ENCODE measurements around the gene DUSP3. TPM values are rescaled to one million over a fixed set of nuclear protein-coding genes. Genes with fewer than 3 reads are reported as not detected.

The DUSP3 gene
- total RNA-seq, 2 experiments from 2014 or later: 24.7 to 26.3 TPM

GRCh38 chr17:43791589-43791988, 12.8 kb upstream of the DUSP3 start:
- DNase-seq (no peak), ATAC-seq (peak; percentile 30)
- Mint-ChIP-seq H3K27me3 (peaks cover 20% of the 10 kb centered on the region), H3K9me3 (no peaks in the 10 kb centered on the region), H3K4me1 (ENCODE audit: low read depth) (peaks cover 4% of the 10 kb centered on the region), H3K27ac (no peak overlapping the region), H3K4me3 (no peak overlapping the region), H3K36me3 (ENCODE audit: low read depth) (no peaks in the 10 kb centered on the region)
- POLR2A ChIA-PET: no interaction called here
- no peak for TF ChIP-seq CTCF (IDR thresholded peaks at IDR 0.05)
- intact Hi-C loops (cut with micrococcal nuclease): no loop called here
- CTCF ChIA-PET: no interaction called here

GRCh38 chr17:43790311-43790940, 11.6 kb upstream of the DUSP3 start:
- CTCF ChIA-PET: interaction anchor here (1.3 to 1.7 kb wide), 2 partner anchors 24 to 56 kb away, joined by 7 to 8 read pairs; partner anchors contain the start of gene CD300LG
- Mint-ChIP-seq H3K36me3 (ENCODE audit: low read depth) (no peaks in the 10 kb centered on the region), H3K4me1 (ENCODE audit: low read depth) (peaks cover 4% of the 10 kb centered on the region), H3K4me3 (no peak overlapping the region), H3K27me3 (peaks cover 17% of the 10 kb centered on the region), H3K27ac (no peak overlapping the region), H3K9me3 (no peaks in the 10 kb centered on the region)
- POLR2A ChIA-PET: no interaction called here
- DNase-seq (no peak), ATAC-seq (no peak)
- no peak for TF ChIP-seq CTCF (IDR thresholded peaks at IDR 0.05)
- intact Hi-C loops (cut with micrococcal nuclease): no loop called here

- Mint-ChIP-seq H3K27ac (no peak overlapping the region), H3K4me3 (no peak overlapping the region), H3K27me3 (peaks cover 14% of the 10 kb centered on the region), H3K36me3 (ENCODE audit: low read depth) (no peaks in the 10 kb centered on the region), H3K4me1 (ENCODE audit: low read depth) (peaks cover 4% of the 10 kb centered on the region), H3K9me3 (no peaks in the 10 kb centered on the region)
- CTCF ChIA-PET: interaction anchor here (1.3 to 1.7 kb wide), 2 partner anchors 23 to 57 kb away, joined by 7 to 8 read pairs; partner anchors contain the start of gene CD300LG
- no peak for ATAC-seq
- no peak for DNase-seq
- POLR2A ChIA-PET: no interaction called here
- intact Hi-C loops (cut with micrococcal nuclease): no loop called here
- TF ChIP-seq CTCF (IDR thresholded peaks at IDR 0.05): no peak
Measured at GRCh38 chr17:43789482-43789881, 10.7 kb upstream of the DUSP3 start.

GRCh38 chr17:43788540-43788939, 9.8 kb upstream of the DUSP3 start:
- ChIA-PET POLR2A (no interaction called here), CTCF (interaction anchor here (0.6 to 1.7 kb wide), 3 partner anchors 90 to 271 kb away, joined by 3 to 5 read pairs (median 3); no protein-coding TSS in a partner anchor)
- Mint-ChIP-seq H3K4me3 (no peak overlapping the region), H3K4me1 (ENCODE audit: low read depth) (peaks cover 4% of the 10 kb centered on the region), H3K36me3 (ENCODE audit: low read depth) (no peaks in the 10 kb centered on the region), H3K27me3 (peaks cover 15% of the 10 kb centered on the region), H3K9me3 (no peaks in the 10 kb centered on the region), H3K27ac (no peak overlapping the region)
- intact Hi-C loops (cut with micrococcal nuclease): no loop called here
- DNase-seq (no peak), ATAC-seq (no peak)
- TF ChIP-seq CTCF (IDR thresholded peaks at IDR 0.05): no peak

- intact Hi-C loops (cut with micrococcal nuclease): no loop called here
Measured at GRCh38 chr17:43787728-43788127, 9.0 kb upstream of the DUSP3 start.

More at GRCh38 chr17:43787728-43788127, 9.0 kb upstream of the DUSP3 start:
- ChIA-PET POLR2A (no interaction called here), CTCF (interaction anchor here (1.1 to 1.7 kb wide), 2 partner anchors 91 to 92 kb away, joined by 3 to 5 read pairs; no protein-coding TSS in a partner anchor)
- Mint-ChIP-seq H3K36me3 (ENCODE audit: low read depth) (no peaks in the 10 kb centered on the region), H3K27ac (no peak overlapping the region), H3K27me3 (peaks cover 14% of the 10 kb centered on the region), H3K4me1 (ENCODE audit: low read depth) (peaks cover 4% of the 10 kb centered on the region), H3K4me3 (no peak overlapping the region), H3K9me3 (no peaks in the 10 kb centered on the region)
- no peak for DNase-seq
- no peak for ATAC-seq
- no peak for TF ChIP-seq CTCF (IDR thresholded peaks at IDR 0.05)

Data from activated CD8-positive, alpha-beta T cell treated with anti-CD3 and anti-CD28 coated beads for 36 hours (primary cell).